GM12878 (cell line): Measurements from ENCODE around the gene MGAT3. TPM values are rescaled to one million over a fixed set of nuclear protein-coding genes. Genes with fewer than 3 reads are reported as not detected.

Source experiments
- ATAC-seq: fragments of 200-7000 bp; cut with Tn5 transposase; 3 replicates; pipeline ENCODE4 v1.9.1; 2020; ENCODE audit warnings: mild to moderate bottlenecking, moderate library complexity
- BruUV-seq: library from RNA; stranded (reverse); fragments of 400-500 nt; replicated peaks from 2 replicates; lab custom pipeline; 2021; lab: Mats Ljungman, UMichigan
- CTCF ChIA-PET: fragments of 300-600 bp; sonication (Branson Sonifier 250); formaldehyde crosslinking; extraction: SDS; loops from one replicate; lab custom pipeline; 2021; ENCODE audit warnings: inconsistent platforms; lab: Yijun Ruan, JAX
- POLR2A ChIA-PET: fragments of 350-600 bp; formaldehyde crosslinking; extraction: SDS; loops from one replicate; lab custom pipeline; 2021; ENCODE audit warnings: inconsistent platforms; lab: Charles Lee
- RAD21 ChIA-PET: fragments of 300-600 bp; sonication (Branson Sonifier 250); formaldehyde crosslinking; loops from one replicate; lab custom pipeline; 2023; ENCODE audit warnings: antibody characterized with exemption; ENCODE audit not compliant: unreplicated experiment; lab: Charles Lee
- SMC1A ChIA-PET: fragments of 300-600 bp; sonication (Branson Sonifier 250); formaldehyde crosslinking; loops from one replicate; lab custom pipeline; 2023; ENCODE audit not compliant: unreplicated experiment, uncharacterized antibody; lab: Charles Lee
- DNase-seq: peaks from one replicate; pipeline ENCODE4 v3.0.0-alpha.2; 2011; ENCODE audit warnings: low read depth, low spot score
- FAIRE-seq: peaks from 3 replicates; lab custom pipeline; 2011; peaks lifted over from hg19 to GRCh38; lab: Jason Lieb, UNC
- H2AFZ ChIP-seq: 2 replicates; pipeline ENCODE4 v1.6.0; 2011; ENCODE audit warnings: low read depth, low read length, control low read depth; ENCODE audit not compliant: control insufficient read depth
- H3K27ac ChIP-seq: 2 replicates; pipeline ENCODE4 v1.5.1; 2011; ENCODE audit warnings: control low read depth; ENCODE audit not compliant: control insufficient read depth, insufficient read depth
- H3K27me3 ChIP-seq, 2 experiments: replicated peaks in 1 of 2; 2 replicates each; pipeline versions ENCODE4 v1.6.0 to v1.6.1; 2011; ENCODE audit warnings: low read length in 1 of 2; ENCODE audit not compliant: control insufficient read depth in 2 of 2, insufficient read depth in 2 of 2
- H3K36me3 ChIP-seq, 2 experiments: 2 replicates each; pipeline ENCODE4 v1.5.1; 2011; ENCODE audit warnings: low read length in 1 of 2; ENCODE audit not compliant: control insufficient read depth in 2 of 2, insufficient read depth in 2 of 2
- H3K4me1 ChIP-seq: 2 replicates; pipeline ENCODE4 v1.6.1; 2011; ENCODE audit warnings: mild to moderate bottlenecking, low read length, moderate library complexity, mixed read lengths; ENCODE audit not compliant: control insufficient read depth, insufficient read depth
- H3K4me2 ChIP-seq: 2 replicates; pipeline ENCODE4 v1.6.0; 2011; ENCODE audit warnings: control low read depth; ENCODE audit not compliant: control insufficient read depth, insufficient read depth
- H3K4me3 ChIP-seq: fragments of 200-600 bp; sonication (generic); 2 replicates; pipeline ENCODE4 v1.5.1; 2016
- H3K79me2 ChIP-seq: 2 replicates; pipeline ENCODE4 v1.6.0; 2011; ENCODE audit warnings: low read length; ENCODE audit not compliant: control insufficient read depth, insufficient read depth
- H3K9ac ChIP-seq: 2 replicates; pipeline ENCODE4 v1.8.0; 2011; ENCODE audit warnings: low read length, control low read depth, mixed read lengths; ENCODE audit not compliant: control insufficient read depth, insufficient read depth
- H3K9me3 ChIP-seq: replicated peaks from 3 replicates; pipeline ENCODE4 v1.5.1; 2011; ENCODE audit warnings: mild to moderate bottlenecking, low read length; ENCODE audit not compliant: control insufficient read depth, insufficient read depth
- H4K20me1 ChIP-seq: 2 replicates; pipeline ENCODE4 v1.6.0; 2011; ENCODE audit not compliant: control insufficient read depth, insufficient read depth
- CHD2 ChIP-seq: IDR thresholded peaks from 2 replicates; pipeline ENCODE4 v1.6.1; 2011; ENCODE audit warnings: low read depth, low read length, improper control_type of control experiment, borderline replicate concordance
- PAX8 ChIP-seq: fragments of 450-650 bp; IDR thresholded peaks from 2 replicates; pipeline ENCODE4 v1.6.1; 2017; ENCODE audit warnings: mild to moderate bottlenecking, moderate library complexity
- SMC3 ChIP-seq: IDR thresholded peaks from 2 replicates; pipeline ENCODE4 v1.6.1; 2011; ENCODE audit warnings: low read length, improper control_type of control experiment, borderline replicate concordance
- STAT3 ChIP-seq: IDR thresholded peaks from 2 replicates; pipeline ENCODE4 v1.6.1; 2011; ENCODE audit warnings: low read depth, low read length, improper control_type of control experiment
- WGBS: methylation state at CpG from one replicate; pipeline ENCODE4 v1.1.6; 2016; ENCODE audit warnings: low lambda C conversion rate; ENCODE audit not compliant: insufficient replicate concordance, insufficient coverage; ENCODE audit errors: missing lambda C conversion rate; 5-methylcytosine and 5-hydroxymethylcytosine counted together
- in situ Hi-C: fragments of 300-500 bp; cut with MboI; formaldehyde crosslinking; loops from 9 replicates; pipeline ENCODE4 v1.14.3; 2018; ENCODE audit warnings: mixed read lengths
- intact Hi-C: fragments of 100-400 bp; cut with micrococcal nuclease; formaldehyde crosslinking; loops from one replicate; pipeline ENCODE4 v1.14.2; 2022; ENCODE audit not compliant: unreplicated experiment
- polyA plus RNA-seq, 11 experiments: library from polyadenylated mRNA; depleted of rRNA in 4 of 11; unstranded in 6 of 11; stranded (reverse) in 5 of 11; fragments of >200 nt; fragmentation: Nextera tagmentation in 4 of 11; fragmentation: Illumina TruSeq in 1 of 11; extraction: Ambion mirVana in 4 of 11; extraction: Trizol in 1 of 11; gene quantifications; 1 replicate in 1 of 11; 2 replicates in 10 of 11; pipeline versions ENCODE4 v1.2.1 to v1.2.3, GENCODE V29; 2011 to 2016; ENCODE audit warnings: inconsistent platforms in 2 of 11, missing spikeins in 2 of 11, low read depth in 1 of 11
- total RNA-seq, 4 experiments: library from RNA; depleted of rRNA in 3 of 4; stranded (reverse); fragments of >200 nt in 3 of 4; fragmentation: Illumina TruSeq in 1 of 4; extraction: Trizol in 1 of 4; gene quantifications; 2 replicates each; pipeline versions ENCODE4 v1.2.1 to v1.2.3, GENCODE V29; 2013 to 2021
- TF ChIP-seq, protein P1 (sequence below): IDR thresholded peaks from 2 replicates; pipeline ENCODE4 v1.6.1; 2011; ENCODE audit warnings: borderline replicate concordance, low read depth, mild to moderate bottlenecking, moderate library complexity, mixed read lengths, low read length; ENCODE audit not compliant: insufficient read depth; ENCODE audit errors: extremely low read length
- TF ChIP-seq, protein P2 (sequence below): fragments of 450-650 bp; IDR thresholded peaks from 2 replicates; pipeline ENCODE4 v1.6.1; 2017; ENCODE audit warnings: mild to moderate bottlenecking, moderate library complexity
- TF ChIP-seq, protein P3 (sequence below): fragments of 450-650 bp; IDR thresholded peaks from 2 replicates; pipeline ENCODE4 v1.6.1; 2017; ENCODE audit warnings: mild to moderate bottlenecking, moderate library complexity

MGAT3 gene
- total and polyA plus RNA-seq, 10 of the 15 experiments (the other 5 are each of a cell fraction or from before 2014, with no cell fraction given), result 0.32 to 40.2 (median 11.9) TPM

DNA sequence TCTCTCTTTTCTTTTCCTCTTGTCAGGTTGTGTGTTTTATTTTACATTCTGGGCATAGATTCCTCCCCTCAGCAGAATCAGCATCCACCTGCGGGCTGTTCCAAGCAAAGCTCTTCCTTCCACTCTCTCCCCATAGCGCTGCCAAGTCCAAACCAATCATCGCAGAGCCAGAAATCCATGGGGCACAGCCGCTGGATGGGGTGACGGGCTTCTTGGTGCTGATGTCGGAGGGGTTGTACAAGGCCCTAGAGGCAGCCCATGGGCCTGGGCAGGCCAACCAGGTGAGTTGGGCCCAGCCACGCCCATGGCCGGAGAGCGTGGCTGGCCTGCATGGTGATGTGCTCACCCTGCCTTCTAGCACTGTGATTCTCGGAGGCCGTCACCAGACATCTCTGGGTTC is 35.1 kb upstream of the MGAT3 start:
- H3K27ac ChIP-seq, result no peak overlapping the region
- ChIA-PET SMC1A (no interaction called here), CTCF (no interaction called here), POLR2A (no interaction called here), RAD21 (no interaction called here)
- no peak overlapping the region for H3K4me3 ChIP-seq
- TF ChIP-seq PAX8 (no peak), STAT3 (no peak), CHD2 (no peak), SMC3 (no peak)
- TF ChIP-seq, protein P1, sequence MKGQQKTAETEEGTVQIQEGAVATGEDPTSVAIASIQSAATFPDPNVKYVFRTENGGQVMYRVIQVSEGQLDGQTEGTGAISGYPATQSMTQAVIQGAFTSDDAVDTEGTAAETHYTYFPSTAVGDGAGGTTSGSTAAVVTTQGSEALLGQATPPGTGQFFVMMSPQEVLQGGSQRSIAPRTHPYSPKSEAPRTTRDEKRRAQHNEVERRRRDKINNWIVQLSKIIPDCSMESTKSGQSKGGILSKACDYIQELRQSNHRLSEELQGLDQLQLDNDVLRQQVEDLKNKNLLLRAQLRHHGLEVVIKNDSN, result no peak
- TF ChIP-seq, protein P2, sequence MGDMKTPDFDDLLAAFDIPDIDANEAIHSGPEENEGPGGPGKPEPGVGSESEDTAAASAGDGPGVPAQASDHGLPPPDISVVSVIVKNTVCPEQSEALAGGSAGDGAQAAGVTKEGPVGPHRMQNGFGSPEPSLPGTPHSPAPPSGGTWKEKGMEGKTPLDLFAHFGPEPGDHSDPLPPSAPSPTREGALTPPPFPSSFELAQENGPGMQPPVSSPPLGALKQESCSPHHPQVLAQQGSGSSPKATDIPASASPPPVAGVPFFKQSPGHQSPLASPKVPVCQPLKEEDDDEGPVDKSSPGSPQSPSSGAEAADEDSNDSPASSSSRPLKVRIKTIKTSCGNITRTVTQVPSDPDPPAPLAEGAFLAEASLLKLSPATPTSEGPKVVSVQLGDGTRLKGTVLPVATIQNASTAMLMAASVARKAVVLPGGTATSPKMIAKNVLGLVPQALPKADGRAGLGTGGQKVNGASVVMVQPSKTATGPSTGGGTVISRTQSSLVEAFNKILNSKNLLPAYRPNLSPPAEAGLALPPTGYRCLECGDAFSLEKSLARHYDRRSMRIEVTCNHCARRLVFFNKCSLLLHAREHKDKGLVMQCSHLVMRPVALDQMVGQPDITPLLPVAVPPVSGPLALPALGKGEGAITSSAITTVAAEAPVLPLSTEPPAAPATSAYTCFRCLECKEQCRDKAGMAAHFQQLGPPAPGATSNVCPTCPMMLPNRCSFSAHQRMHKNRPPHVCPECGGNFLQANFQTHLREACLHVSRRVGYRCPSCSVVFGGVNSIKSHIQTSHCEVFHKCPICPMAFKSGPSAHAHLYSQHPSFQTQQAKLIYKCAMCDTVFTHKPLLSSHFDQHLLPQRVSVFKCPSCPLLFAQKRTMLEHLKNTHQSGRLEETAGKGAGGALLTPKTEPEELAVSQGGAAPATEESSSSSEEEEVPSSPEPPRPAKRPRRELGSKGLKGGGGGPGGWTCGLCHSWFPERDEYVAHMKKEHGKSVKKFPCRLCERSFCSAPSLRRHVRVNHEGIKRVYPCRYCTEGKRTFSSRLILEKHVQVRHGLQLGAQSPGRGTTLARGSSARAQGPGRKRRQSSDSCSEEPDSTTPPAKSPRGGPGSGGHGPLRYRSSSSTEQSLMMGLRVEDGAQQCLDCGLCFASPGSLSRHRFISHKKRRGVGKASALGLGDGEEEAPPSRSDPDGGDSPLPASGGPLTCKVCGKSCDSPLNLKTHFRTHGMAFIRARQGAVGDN, result no peak
- TF ChIP-seq, protein P3, sequence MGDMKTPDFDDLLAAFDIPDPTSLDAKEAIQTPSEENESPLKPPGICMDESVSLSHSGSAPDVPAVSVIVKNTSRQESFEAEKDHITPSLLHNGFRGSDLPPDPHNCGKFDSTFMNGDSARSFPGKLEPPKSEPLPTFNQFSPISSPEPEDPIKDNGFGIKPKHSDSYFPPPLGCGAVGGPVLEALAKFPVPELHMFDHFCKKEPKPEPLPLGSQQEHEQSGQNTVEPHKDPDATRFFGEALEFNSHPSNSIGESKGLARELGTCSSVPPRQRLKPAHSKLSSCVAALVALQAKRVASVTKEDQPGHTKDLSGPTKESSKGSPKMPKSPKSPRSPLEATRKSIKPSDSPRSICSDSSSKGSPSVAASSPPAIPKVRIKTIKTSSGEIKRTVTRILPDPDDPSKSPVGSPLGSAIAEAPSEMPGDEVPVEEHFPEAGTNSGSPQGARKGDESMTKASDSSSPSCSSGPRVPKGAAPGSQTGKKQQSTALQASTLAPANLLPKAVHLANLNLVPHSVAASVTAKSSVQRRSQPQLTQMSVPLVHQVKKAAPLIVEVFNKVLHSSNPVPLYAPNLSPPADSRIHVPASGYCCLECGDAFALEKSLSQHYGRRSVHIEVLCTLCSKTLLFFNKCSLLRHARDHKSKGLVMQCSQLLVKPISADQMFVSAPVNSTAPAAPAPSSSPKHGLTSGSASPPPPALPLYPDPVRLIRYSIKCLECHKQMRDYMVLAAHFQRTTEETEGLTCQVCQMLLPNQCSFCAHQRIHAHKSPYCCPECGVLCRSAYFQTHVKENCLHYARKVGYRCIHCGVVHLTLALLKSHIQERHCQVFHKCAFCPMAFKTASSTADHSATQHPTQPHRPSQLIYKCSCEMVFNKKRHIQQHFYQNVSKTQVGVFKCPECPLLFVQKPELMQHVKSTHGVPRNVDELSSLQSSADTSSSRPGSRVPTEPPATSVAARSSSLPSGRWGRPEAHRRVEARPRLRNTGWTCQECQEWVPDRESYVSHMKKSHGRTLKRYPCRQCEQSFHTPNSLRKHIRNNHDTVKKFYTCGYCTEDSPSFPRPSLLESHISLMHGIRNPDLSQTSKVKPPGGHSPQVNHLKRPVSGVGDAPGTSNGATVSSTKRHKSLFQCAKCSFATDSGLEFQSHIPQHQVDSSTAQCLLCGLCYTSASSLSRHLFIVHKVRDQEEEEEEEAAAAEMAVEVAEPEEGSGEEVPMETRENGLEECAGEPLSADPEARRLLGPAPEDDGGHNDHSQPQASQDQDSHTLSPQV, result no peak
- in situ Hi-C loops, result no loop called here
- peaks cover 7 to 12% of the 10 kb centered on the region in 2 experiments; a peak in 3 of 4 replicates for H3K36me3 ChIP-seq
- 98% methylated on average over 10 of the region's 11 CpGs for WGBS
- no peak overlapping the region for H2AFZ ChIP-seq
- BruUV-seq, result no TSS peak
- DNase-seq (no peak), FAIRE-seq (no peak), ATAC-seq (no peak)
- intact Hi-C loops, result no loop called here
- no peak overlapping the region for H3K9ac ChIP-seq
- H3K79me2 ChIP-seq, result no peaks in the 10 kb centered on the region
- no peaks in the 10 kb centered on the region for H3K27me3 ChIP-seq
- no peaks in the 10 kb centered on the region for H4K20me1 ChIP-seq
- no peaks in the 10 kb centered on the region for H3K4me1 ChIP-seq
- H3K4me2 ChIP-seq, result no peak overlapping the region
- H3K9me3 ChIP-seq, result no peaks in the 10 kb centered on the region
